ENCODE measurements around the gene IFNGR2. TPM values are rescaled to one million over a fixed set of nuclear protein-coding genes. Genes with fewer than 3 reads are reported as not detected.

Gene IFNGR2
- total and polyA plus RNA-seq, 2 of the 8 experiments (the other 6 are each of a cell fraction or from before 2014, with no cell fraction given) = 36.0 to 46.4 TPM

GRCh38 chr21:33479679-33480480 lies 76.7 kb downstream of the IFNGR2 start, which contains the start of gene TMEM50B (continued):
- TF ChIP-seq YY1 (IDR thresholded peaks at IDR 0.05; ENCODE audit: low read depth, low read length) = peak; percentile 74; the same call in 1 of the 2 replicates
- no peak for TF ChIP-seq CTBP2 (IDR thresholded peaks at IDR 0.05; ENCODE audit: borderline replicate concordance, insufficient read depth, insufficient read length, low read length)
- no peak for TF ChIP-seq CBX8 (IDR thresholded peaks at IDR 0.05; ENCODE audit: borderline replicate concordance, low read depth, low read length)
- peak; percentile 49 for TF ChIP-seq ASH2L (IDR thresholded peaks at IDR 0.05; ENCODE audit: low read length)
- peak; percentile 73; the same call in 1 of the 2 replicates for TF ChIP-seq CREB1 (IDR thresholded peaks at IDR 0.05)
- peak; percentile 33 to 51 for TF ChIP-seq RAD21 (IDR thresholded peaks at IDR 0.05 in 1 of 2, conservative IDR thresholded peaks at IDR 0.05 in 1 of 2; ENCODE audit: low read depth in 2 of 2, low read length in 2 of 2)
- TF ChIP-seq RXRA (IDR thresholded peaks at IDR 0.05; ENCODE audit: insufficient read depth, low read depth, low read length) = no peak
- no peak for TF ChIP-seq BCL11A (IDR thresholded peaks at IDR 0.05; ENCODE audit: low read depth in 2 of 2, low read length in 2 of 2)
- no peak for TF ChIP-seq NRF1 (IDR thresholded peaks at IDR 0.05; ENCODE audit: low read depth, low read length)
- TF ChIP-seq RBBP5 (IDR thresholded peaks at IDR 0.05; ENCODE audit: borderline replicate concordance, low read depth, low read length) = 0 out of 2 replicates have a peak, but pooled peaks have one; percentile 35
- no peak for TF ChIP-seq CBX5 (IDR thresholded peaks at IDR 0.05; ENCODE audit: low read depth, low read length)
- no peak for TF ChIP-seq E2F6 (IDR thresholded peaks at IDR 0.05)
- TF ChIP-seq BACH1 (IDR thresholded peaks at IDR 0.05; ENCODE audit: low read length) = peak; percentile 47; the same call in 1 of the 2 replicates
- TF ChIP-seq PHF8 (conservative IDR thresholded peaks at IDR 0.05; ENCODE audit: low read depth, low read length) = peak; percentile 61
- TF ChIP-seq TAF7 (optimal IDR thresholded peaks at IDR 0.05; ENCODE audit: borderline replicate concordance, low read depth, low read length) = peak; percentile 83
- no peak for TF ChIP-seq SP2 (IDR thresholded peaks at IDR 0.05; ENCODE audit: low read length)
- TF ChIP-seq TEAD4 (IDR thresholded peaks at IDR 0.05; ENCODE audit: low read depth, low read length) = no peak
- TF ChIP-seq MAFK (IDR thresholded peaks at IDR 0.05; ENCODE audit: low read depth, low read length) = no peak
- peak; percentile 49; the same call in 1 of the 2 replicates for TF ChIP-seq CHD2 (IDR thresholded peaks at IDR 0.05; ENCODE audit: low read length)
- TF ChIP-seq MAX (IDR thresholded peaks at IDR 0.05) = no peak
- TF ChIP-seq JUND (IDR thresholded peaks at IDR 0.05; ENCODE audit: low read length) = no peak
- TF ChIP-seq KDM5A (IDR thresholded peaks at IDR 0.05; ENCODE audit: low read length) = no peak
- TF ChIP-seq TAF1 (IDR thresholded peaks at IDR 0.05; ENCODE audit: low read depth, low read length) = peak; percentile 96
